Loucy (cell line): ENCODE measurements around the gene PRR15.

ENCODE experiments used
- EZH2phosphoT487 ChIP-seq: fragments of 200-600 bp; IDR thresholded peaks from 2 replicates; pipeline ENCODE4 v1.6.1; 2018; ENCODE audit warnings: antibody characterized with exemption, mild to moderate bottlenecking, moderate library complexity, borderline replicate concordance
- TF ChIP-seq, protein P1 (sequence below): fragments of 200-600 bp; sonication (generic); conservative IDR thresholded peaks from 2 replicates; pipeline ENCODE4 v1.5.1; 2014; ENCODE audit warnings: mild to moderate bottlenecking, antibody characterized with exemption, low read length

- TF ChIP-seq, protein P1, sequence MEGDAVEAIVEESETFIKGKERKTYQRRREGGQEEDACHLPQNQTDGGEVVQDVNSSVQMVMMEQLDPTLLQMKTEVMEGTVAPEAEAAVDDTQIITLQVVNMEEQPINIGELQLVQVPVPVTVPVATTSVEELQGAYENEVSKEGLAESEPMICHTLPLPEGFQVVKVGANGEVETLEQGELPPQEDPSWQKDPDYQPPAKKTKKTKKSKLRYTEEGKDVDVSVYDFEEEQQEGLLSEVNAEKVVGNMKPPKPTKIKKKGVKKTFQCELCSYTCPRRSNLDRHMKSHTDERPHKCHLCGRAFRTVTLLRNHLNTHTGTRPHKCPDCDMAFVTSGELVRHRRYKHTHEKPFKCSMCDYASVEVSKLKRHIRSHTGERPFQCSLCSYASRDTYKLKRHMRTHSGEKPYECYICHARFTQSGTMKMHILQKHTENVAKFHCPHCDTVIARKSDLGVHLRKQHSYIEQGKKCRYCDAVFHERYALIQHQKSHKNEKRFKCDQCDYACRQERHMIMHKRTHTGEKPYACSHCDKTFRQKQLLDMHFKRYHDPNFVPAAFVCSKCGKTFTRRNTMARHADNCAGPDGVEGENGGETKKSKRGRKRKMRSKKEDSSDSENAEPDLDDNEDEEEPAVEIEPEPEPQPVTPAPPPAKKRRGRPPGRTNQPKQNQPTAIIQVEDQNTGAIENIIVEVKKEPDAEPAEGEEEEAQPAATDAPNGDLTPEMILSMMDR: no peak
- no peak for TF ChIP-seq EZH2phosphoT487
Observed at GRCh38 chr7:29516491-29516890, 47.1 kb upstream of the PRR15 start.
